ENCODE measurements around the gene PLCH2. TPM values are rescaled to one million over a fixed set of nuclear protein-coding genes. Genes with fewer than 3 reads are reported as not detected.

PLCH2 gene
- total RNA-seq, 1 donor from 2014 or later, result 30.7 TPM

GRCh38 chr1:2512862-2513421, 36.9 kb downstream of the PLCH2 start:
- H3K27me3 ChIP-seq, result no peaks in the 10 kb centered on the region
- intact Hi-C loops (cut with DNase I), result no loop called here
- H3K36me3 ChIP-seq, result peaks cover 3 to 87% of the 10 kb centered on the region in 2 donors
- no peak overlapping the region for H3K4me3 ChIP-seq
- no peaks in the 10 kb centered on the region for H3K4me1 ChIP-seq
- DNase-seq (ENCODE audit: extremely low spot score in 2 of 2), result no peak
- TF ChIP-seq CTCF (IDR thresholded peaks at IDR 0.05) (no peak), POLR2A (IDR thresholded peaks at IDR 0.05) (no peak), POLR2AphosphoS5 (IDR thresholded peaks at IDR 0.05; ENCODE audit: insufficient read depth in 1 of 2, low read depth in 1 of 2) (no peak)
- no peaks in the 10 kb centered on the region for H3K9me3 ChIP-seq
- no peak overlapping the region for H3K27ac ChIP-seq

- intact Hi-C loops (cut with DNase I), result no loop called here
- Histone ChIP-seq H3K9me3 (no peaks in the 10 kb centered on the region), H3K4me1 (no peaks in the 10 kb centered on the region), H3K36me3 (peaks cover 3 to 92% of the 10 kb centered on the region in 2 donors), H3K4me3 (no peak overlapping the region), H3K27me3 (no peaks in the 10 kb centered on the region), H3K27ac (no peak overlapping the region)
- DNase-seq (ENCODE audit: extremely low spot score in 2 of 2), result no peak
- TF ChIP-seq POLR2A (IDR thresholded peaks at IDR 0.05) (no peak), POLR2AphosphoS5 (IDR thresholded peaks at IDR 0.05; ENCODE audit: insufficient read depth in 1 of 2, low read depth in 1 of 2) (no peak), CTCF (IDR thresholded peaks at IDR 0.05) (no peak)
Observed at GRCh38 chr1:2513939-2514652, 38.0 kb downstream of the PLCH2 start.

- no peak for DNase-seq (ENCODE audit: extremely low spot score in 2 of 2)
- Histone ChIP-seq H3K4me3 (no peak overlapping the region), H3K9me3 (no peaks in the 10 kb centered on the region), H3K4me1 (no peaks in the 10 kb centered on the region), H3K27ac (no peak overlapping the region), H3K36me3 (peaks cover 3 to 93% of the 10 kb centered on the region in 2 donors), H3K27me3 (no peaks in the 10 kb centered on the region)
- intact Hi-C loops (cut with DNase I), result no loop called here
- TF ChIP-seq CTCF (IDR thresholded peaks at IDR 0.05) (no peak), POLR2AphosphoS5 (IDR thresholded peaks at IDR 0.05; ENCODE audit: insufficient read depth in 1 of 2, low read depth in 1 of 2) (no peak), POLR2A (IDR thresholded peaks at IDR 0.05) (no peak)
Observed at GRCh38 chr1:2514863-2515762, 39.0 kb downstream of the PLCH2 start.

GRCh38 chr1:2515763-2516080, 39.6 kb downstream of the PLCH2 start:
- TF ChIP-seq POLR2A (IDR thresholded peaks at IDR 0.05), result no peak
- no peak for TF ChIP-seq POLR2AphosphoS5 (IDR thresholded peaks at IDR 0.05; ENCODE audit: insufficient read depth in 1 of 2, low read depth in 1 of 2)
- TF ChIP-seq CTCF (IDR thresholded peaks at IDR 0.05), result no peak
- H3K36me3 ChIP-seq, result peaks cover 3 to 93% of the 10 kb centered on the region in 2 donors
- no peak overlapping the region for H3K27ac ChIP-seq
- no peaks in the 10 kb centered on the region for H3K27me3 ChIP-seq
- H3K4me1 ChIP-seq, result no peaks in the 10 kb centered on the region
- no peak for DNase-seq (ENCODE audit: extremely low spot score in 2 of 2)
- H3K9me3 ChIP-seq, result no peaks in the 10 kb centered on the region
- H3K4me3 ChIP-seq, result no peak overlapping the region
- intact Hi-C loops (cut with DNase I), result no loop called here
